ENCODE measurements around the gene PCDH12.

PCDH12 gene

DNA sequence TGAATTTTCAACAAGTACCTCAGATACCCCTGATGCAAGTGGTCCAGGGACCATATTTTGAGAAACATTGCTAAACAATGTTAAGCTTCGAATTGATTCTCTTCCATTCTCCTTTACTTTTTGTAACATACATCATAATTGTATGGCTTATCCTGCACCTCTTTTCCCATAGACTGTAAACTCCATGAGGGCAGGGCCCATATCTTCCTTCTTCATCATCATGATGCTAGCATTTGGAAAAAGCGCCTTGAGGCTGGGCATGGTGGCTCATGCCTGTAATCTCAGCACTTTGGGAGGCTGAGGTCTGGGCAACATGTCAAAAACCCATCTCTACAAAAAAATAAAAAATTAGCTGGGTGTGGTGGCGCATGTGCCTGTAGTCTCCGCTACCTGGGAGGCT lies 48.8 kb downstream of the PCDH12 start:
- ChIA-PET CTCF (interaction anchor here (0.9 to 1.6 kb wide), 4 partner anchors 13 to 50 kb away, joined by 3 to 6 read pairs (median 4); no protein-coding TSS in a partner anchor), POLR2A (no interaction called here)
- DNase-seq (ENCODE audit: extremely low spot score): no peak
- TF ChIP-seq, protein P1, sequence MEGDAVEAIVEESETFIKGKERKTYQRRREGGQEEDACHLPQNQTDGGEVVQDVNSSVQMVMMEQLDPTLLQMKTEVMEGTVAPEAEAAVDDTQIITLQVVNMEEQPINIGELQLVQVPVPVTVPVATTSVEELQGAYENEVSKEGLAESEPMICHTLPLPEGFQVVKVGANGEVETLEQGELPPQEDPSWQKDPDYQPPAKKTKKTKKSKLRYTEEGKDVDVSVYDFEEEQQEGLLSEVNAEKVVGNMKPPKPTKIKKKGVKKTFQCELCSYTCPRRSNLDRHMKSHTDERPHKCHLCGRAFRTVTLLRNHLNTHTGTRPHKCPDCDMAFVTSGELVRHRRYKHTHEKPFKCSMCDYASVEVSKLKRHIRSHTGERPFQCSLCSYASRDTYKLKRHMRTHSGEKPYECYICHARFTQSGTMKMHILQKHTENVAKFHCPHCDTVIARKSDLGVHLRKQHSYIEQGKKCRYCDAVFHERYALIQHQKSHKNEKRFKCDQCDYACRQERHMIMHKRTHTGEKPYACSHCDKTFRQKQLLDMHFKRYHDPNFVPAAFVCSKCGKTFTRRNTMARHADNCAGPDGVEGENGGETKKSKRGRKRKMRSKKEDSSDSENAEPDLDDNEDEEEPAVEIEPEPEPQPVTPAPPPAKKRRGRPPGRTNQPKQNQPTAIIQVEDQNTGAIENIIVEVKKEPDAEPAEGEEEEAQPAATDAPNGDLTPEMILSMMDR (IDR thresholded peaks at IDR 0.05; ENCODE audit: control extremely low read depth, extremely low read depth, low read depth, missing control alignments): no peak

DNA sequence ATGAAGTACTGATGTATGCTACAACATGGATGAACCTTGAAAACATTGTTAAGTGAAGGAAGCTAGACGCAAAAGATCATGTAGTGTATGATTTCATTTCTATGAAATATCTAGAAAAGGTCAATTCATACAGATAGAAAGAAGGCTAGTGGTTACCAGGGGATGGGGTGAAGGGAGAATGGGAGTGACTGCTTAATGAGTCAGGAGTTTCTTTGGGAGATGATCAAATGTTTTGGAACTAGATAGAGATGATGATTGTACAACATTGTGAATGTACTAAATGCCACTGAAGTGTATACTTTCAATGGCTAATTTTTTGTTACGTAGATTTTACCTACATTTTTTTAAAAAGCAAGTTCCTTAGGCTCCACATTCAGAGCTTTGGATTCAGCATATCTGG lies 49.2 kb downstream of the PCDH12 start:
- POLR2A ChIA-PET: no interaction called here
- TF ChIP-seq, protein P1 (IDR thresholded peaks at IDR 0.05; ENCODE audit: control extremely low read depth, extremely low read depth, low read depth, missing control alignments): no peak
- no peak for DNase-seq (ENCODE audit: extremely low spot score)
- CTCF ChIA-PET: interaction anchor here (0.7 to 1.6 kb wide), 5 partner anchors 12 to 49 kb away, joined by 3 to 6 read pairs (median 3); no protein-coding TSS in a partner anchor

DNA sequence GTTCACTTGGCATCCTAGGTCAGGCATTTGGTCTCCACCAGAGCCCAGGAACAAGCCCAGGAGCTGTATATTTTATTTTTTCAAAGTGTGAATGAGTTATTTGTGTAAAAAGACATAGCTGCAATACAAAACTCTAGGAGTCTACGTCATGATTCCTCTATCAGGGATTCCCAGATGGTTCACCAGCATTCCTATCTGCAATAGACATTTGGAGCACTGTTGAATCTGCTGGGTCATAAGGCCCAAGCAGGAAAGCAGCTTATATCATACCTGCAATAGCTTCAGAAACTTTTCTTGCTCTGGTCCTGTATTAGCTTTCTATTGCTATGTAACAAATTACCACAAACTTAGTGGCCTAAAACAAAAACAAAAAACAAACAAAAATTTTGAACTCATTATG lies 51.0 kb downstream of the PCDH12 start:
- ChIA-PET CTCF (interaction anchor here (1.4 to 4.9 kb wide), 4 partner anchors 10 to 27 kb away, joined by 3 to 19 read pairs (median 4); partner anchors contain the start of gene PCDH1), POLR2A (no interaction called here)
- TF ChIP-seq, protein P1 (IDR thresholded peaks at IDR 0.05; ENCODE audit: control extremely low read depth, extremely low read depth, low read depth, missing control alignments): no peak
- DNase-seq (ENCODE audit: extremely low spot score): no peak

DNA sequence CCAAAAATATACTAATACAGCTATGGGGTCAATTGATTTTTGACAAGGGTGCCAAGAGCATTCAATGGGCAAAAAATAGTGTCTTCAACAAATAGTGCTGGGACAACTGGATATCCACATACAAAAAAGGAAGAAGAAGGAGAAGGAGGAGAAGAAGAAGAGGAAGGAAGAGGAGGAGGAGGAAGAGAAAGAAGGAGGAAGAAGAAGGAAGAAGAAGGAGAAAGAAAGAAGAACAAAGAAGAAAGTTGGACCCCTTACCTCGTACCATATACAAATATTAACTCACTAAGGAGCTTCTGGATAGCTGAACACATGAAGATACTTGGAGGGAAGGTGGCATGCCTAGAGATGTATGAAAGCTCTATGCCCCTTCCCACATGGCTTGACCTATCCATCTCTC lies 51.5 kb downstream of the PCDH12 start:
- CTCF ChIA-PET: interaction anchor here (1.4 to 4.9 kb wide), 4 partner anchors 10 to 27 kb away, joined by 3 to 19 read pairs (median 4); partner anchors contain the start of gene PCDH1

DNA sequence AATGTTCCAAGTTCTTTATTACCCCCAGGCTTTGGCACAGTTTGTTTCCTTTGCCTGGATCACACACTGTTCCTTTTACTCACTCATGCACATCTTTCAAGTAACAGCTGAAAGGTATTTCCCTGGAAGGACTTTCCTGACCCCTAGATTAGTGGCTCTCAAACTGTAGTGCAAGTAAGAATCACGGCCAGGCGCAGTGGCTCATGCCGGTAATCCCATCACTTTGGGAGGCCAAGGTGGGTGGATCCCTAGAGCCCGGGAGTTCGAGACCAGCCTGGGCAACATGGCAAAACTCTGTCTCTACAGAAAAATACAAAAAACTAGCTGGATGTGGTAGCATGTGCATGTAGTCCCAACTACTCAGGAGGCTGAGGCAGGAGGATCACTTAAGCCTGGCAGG lies 53.5 kb downstream of the PCDH12 start:
- DNase-seq (ENCODE audit: extremely low spot score): no peak
- CTCF ChIA-PET: interaction anchor here (4.9 kb wide), 1 partner anchor 25 kb away, joined by 19 read pairs; the partner anchor contains the start of gene PCDH1

More for the DNA sequence above, 51.5 kb downstream of the PCDH12 start:
- TF ChIP-seq, protein P1 (IDR thresholded peaks at IDR 0.05; ENCODE audit: control extremely low read depth, extremely low read depth, low read depth, missing control alignments): no peak
- POLR2A ChIA-PET: no interaction called here
- no peak for DNase-seq (ENCODE audit: extremely low spot score)

DNA sequence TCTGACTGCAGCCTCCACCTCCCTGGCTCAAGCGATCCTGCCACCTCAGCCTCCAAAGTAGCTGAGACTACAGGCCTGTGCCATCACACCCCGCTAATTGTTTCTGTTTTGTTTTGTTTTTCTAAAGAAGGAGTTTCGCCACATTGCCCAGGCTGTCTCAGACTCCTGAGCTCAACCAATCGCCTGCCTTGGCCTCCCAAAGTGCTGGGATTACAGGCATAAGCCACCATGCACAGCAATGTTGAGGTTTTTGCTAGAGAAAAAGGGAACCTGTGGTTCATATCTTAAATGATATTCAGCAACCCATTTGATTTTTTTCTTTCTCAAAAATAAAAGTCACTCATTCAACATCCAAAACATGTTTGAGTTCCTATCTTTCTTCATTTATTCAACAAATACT lies 54.7 kb downstream of the PCDH12 start:
- ChIA-PET CTCF (interaction anchor here (4.9 kb wide), 1 partner anchor 23 kb away, joined by 19 read pairs; the partner anchor contains the start of gene PCDH1), POLR2A (no interaction called here)
- no peak for DNase-seq (ENCODE audit: extremely low spot score)
- TF ChIP-seq, protein P1 (IDR thresholded peaks at IDR 0.05; ENCODE audit: control extremely low read depth, extremely low read depth, low read depth, missing control alignments): no peak

More for the DNA sequence above, 53.5 kb downstream of the PCDH12 start:
- TF ChIP-seq, protein P1 (IDR thresholded peaks at IDR 0.05; ENCODE audit: control extremely low read depth, extremely low read depth, low read depth, missing control alignments): no peak
- POLR2A ChIA-PET: no interaction called here
